Right lobe of liver (tissue), 4 donors: ENCODE results near the gene DOCK1.

Experiments used
- POLR2A ChIP-seq: fragments of 450-650 bp; IDR thresholded peaks from one replicate; pipeline ENCODE4 v1.6.1; 2017; ENCODE audit warnings: antibody characterized with exemption, mild to moderate bottlenecking
- TF ChIP-seq, protein P1 (sequence below), 4 donors: fragments of 200-600 bp in 3 of 4; fragments of 450-650 bp in 1 of 4; IDR thresholded peaks; one replicate each; pipeline versions ENCODE4 v1.5.1 to v1.8.0; 2016 to 2022; ENCODE audit warnings: antibody characterized with exemption in 4 of 4, mild to moderate bottlenecking in 2 of 4
- donor health status: DM: no; HTN: no; CAD: no.
- donor health status: DM: no; HTN: no; CAD: no.
- donor health status: DM: no; HTN: yes; CAD: no.

- TF ChIP-seq, protein P1, sequence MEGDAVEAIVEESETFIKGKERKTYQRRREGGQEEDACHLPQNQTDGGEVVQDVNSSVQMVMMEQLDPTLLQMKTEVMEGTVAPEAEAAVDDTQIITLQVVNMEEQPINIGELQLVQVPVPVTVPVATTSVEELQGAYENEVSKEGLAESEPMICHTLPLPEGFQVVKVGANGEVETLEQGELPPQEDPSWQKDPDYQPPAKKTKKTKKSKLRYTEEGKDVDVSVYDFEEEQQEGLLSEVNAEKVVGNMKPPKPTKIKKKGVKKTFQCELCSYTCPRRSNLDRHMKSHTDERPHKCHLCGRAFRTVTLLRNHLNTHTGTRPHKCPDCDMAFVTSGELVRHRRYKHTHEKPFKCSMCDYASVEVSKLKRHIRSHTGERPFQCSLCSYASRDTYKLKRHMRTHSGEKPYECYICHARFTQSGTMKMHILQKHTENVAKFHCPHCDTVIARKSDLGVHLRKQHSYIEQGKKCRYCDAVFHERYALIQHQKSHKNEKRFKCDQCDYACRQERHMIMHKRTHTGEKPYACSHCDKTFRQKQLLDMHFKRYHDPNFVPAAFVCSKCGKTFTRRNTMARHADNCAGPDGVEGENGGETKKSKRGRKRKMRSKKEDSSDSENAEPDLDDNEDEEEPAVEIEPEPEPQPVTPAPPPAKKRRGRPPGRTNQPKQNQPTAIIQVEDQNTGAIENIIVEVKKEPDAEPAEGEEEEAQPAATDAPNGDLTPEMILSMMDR (IDR thresholded peaks at IDR 0.05) = no peak
- no peak for TF ChIP-seq POLR2A
Observed at GRCh38 chr10:127441350-127442219, 536.4 kb downstream of the DOCK1 start.
